GM19372 (cell line): ENCODE measurements around the gene MPPED2.

Experiments used
- ATAC-seq: cut with Tn5 transposase; IDR thresholded peaks from one replicate; pipeline ENCODE4 v1.9.1; 2021; ENCODE audit warnings: mild to moderate bottlenecking, low read depth, moderate library complexity; ENCODE audit not compliant: unreplicated experiment

Gene MPPED2

GRCh38 chr11:30424321-30424720 lies 161.8 kb downstream of the MPPED2 start:
- no peak for ATAC-seq

GRCh38 chr11:30423886-30424285 lies 162.3 kb downstream of the MPPED2 start:
- no peak for ATAC-seq

- no peak for ATAC-seq
These were observed 162.9 kb downstream of the MPPED2 start for GRCh38 chr11:30423279-30423648.

GRCh38 chr11:30422447-30423278 lies 163.5 kb downstream of the MPPED2 start:
- ATAC-seq = no peak

- no peak for ATAC-seq
These were observed 165.8 kb downstream of the MPPED2 start for GRCh38 chr11:30420233-30420787.

- no peak for ATAC-seq
These were observed 171.3 kb downstream of the MPPED2 start for GRCh38 chr11:30414806-30415205.

GRCh38 chr11:30414244-30414643 lies 171.9 kb downstream of the MPPED2 start:
- ATAC-seq = no peak

- no peak for ATAC-seq
These were observed 173.6 kb downstream of the MPPED2 start for GRCh38 chr11:30412509-30412908.

GRCh38 chr11:30411383-30411782 lies 174.8 kb downstream of the MPPED2 start:
- ATAC-seq = no peak

GRCh38 chr11:30406978-30407762 lies 179.0 kb downstream of the MPPED2 start:
- no peak for ATAC-seq

GRCh38 chr11:30405385-30405784 lies 180.8 kb downstream of the MPPED2 start:
- ATAC-seq = no peak

- no peak for ATAC-seq
These were observed 182.0 kb downstream of the MPPED2 start for GRCh38 chr11:30404136-30404535.

GRCh38 chr11:30395751-30396150 lies 190.4 kb downstream of the MPPED2 start:
- ATAC-seq = no peak

- ATAC-seq = no peak
These were observed 193.1 kb downstream of the MPPED2 start for GRCh38 chr11:30393012-30393411.

- ATAC-seq = no peak
These were observed 193.8 kb downstream of the MPPED2 start for GRCh38 chr11:30392221-30392784.

GRCh38 chr11:30388957-30389356 lies 197.2 kb downstream of the MPPED2 start:
- no peak for ATAC-seq

GRCh38 chr11:30387891-30388861 lies 198.0 kb downstream of the MPPED2 start:
- ATAC-seq = no peak

GRCh38 chr11:30381879-30382278 lies 204.3 kb downstream of the MPPED2 start:
- ATAC-seq = no peak

GRCh38 chr11:30380846-30381245 lies 205.3 kb downstream of the MPPED2 start:
- no peak for ATAC-seq

- ATAC-seq = no peak
These were observed 208.8 kb downstream of the MPPED2 start for GRCh38 chr11:30377347-30377746.
